Measurements from ENCODE around the gene APBB2.
A peak's percentile ranks its signal among the peaks of the same experiment; 100 is the strongest.

The APBB2 gene

DNA sequence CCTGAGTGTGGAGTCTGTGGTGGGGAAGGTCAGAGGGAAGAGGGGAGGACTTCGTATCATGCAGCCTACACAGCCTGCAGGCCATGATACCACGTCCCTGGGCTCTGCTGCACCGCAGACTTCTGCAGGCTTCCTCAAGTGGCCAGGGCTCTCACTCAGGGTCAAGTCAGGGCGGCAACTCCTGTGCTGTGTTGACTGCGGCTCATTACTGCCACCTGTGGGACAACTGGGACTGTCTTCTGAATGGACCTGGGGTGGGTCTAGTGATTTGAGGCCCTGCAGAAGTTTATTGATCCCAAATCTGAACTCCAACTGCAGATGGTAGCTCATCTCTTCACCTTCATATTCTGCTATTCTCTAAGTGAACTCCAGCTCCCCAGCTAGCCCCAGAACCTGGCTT is 297.5 kb downstream of the APBB2 start:
- H4K91ac ChIP-seq (ENCODE audit: low read length) = peak overlapping the region; percentile 11
- H3K27ac ChIP-seq (ENCODE audit: low read length, poor library complexity, severe bottlenecking) = no peak overlapping the region
- peak overlapping the region in 1 of 2 experiments; percentile 40 for H3K23ac ChIP-seq (ENCODE audit: low read length in 2 of 2)
- no peak overlapping the region for H3K4ac ChIP-seq (ENCODE audit: low read depth in 1 of 2, low read length in 2 of 2)
- H2AFZ ChIP-seq (ENCODE audit: low read depth, low read length) = no peak overlapping the region
- no peak overlapping the region for H2BK5ac ChIP-seq (ENCODE audit: low read depth, low read length, poor library complexity, severe bottlenecking)
- H2AK5ac ChIP-seq (ENCODE audit: low read length, severe bottlenecking) = peak overlapping the region; percentile 8
- no peaks in the 10 kb centered on the region for H3K9me3 ChIP-seq (ENCODE audit: control insufficient read depth, low read length)
- peak overlapping the region in 1 of 2 experiments; percentile 6 for H3K4me3 ChIP-seq (ENCODE audit: insufficient read depth in 1 of 2, low read depth in 1 of 2, low read length in 2 of 2)
- peaks cover under 1 to 15% of the 10 kb centered on the region in 2 experiments for H3K36me3 ChIP-seq (ENCODE audit: control insufficient read depth in 1 of 2, insufficient read depth in 2 of 2, low read depth in 1 of 2, low read length in 2 of 2)
- no peak overlapping the region for H3K9ac ChIP-seq (ENCODE audit: low read length)
- no peak overlapping the region for H2BK120ac ChIP-seq (ENCODE audit: low read depth, low read length)
- H4K8ac ChIP-seq (ENCODE audit: low read length) = no peak overlapping the region
- no peak overlapping the region for H2BK15ac ChIP-seq (ENCODE audit: low read depth, poor library complexity, severe bottlenecking)
- peaks cover 5% of the 10 kb centered on the region for H3K79me1 ChIP-seq (replicated peaks; ENCODE audit: low read length, poor library complexity, severe bottlenecking)
- 72% methylated on average over 5 of the region's 5 CpGs for WGBS
- DNase-seq = peak; percentile 23
- H2BK12ac ChIP-seq (ENCODE audit: low read length in 2 of 2) = peak overlapping the region in 1 of 2 experiments; percentile 6
- peak overlapping the region; percentile 25 to 37 for H3K18ac ChIP-seq (ENCODE audit: low read depth in 1 of 2, low read length in 2 of 2)
- peaks cover 12% of the 10 kb centered on the region for H3K4me1 ChIP-seq (ENCODE audit: control insufficient read depth, insufficient read depth, low read depth, low read length)
- no peaks in the 10 kb centered on the region for H3K27me3 ChIP-seq (ENCODE audit: control insufficient read depth in 1 of 2, insufficient read depth in 1 of 2, low read length in 2 of 2)
- peak overlapping the region in 1 of 2 experiments; percentile 53 for H3K14ac ChIP-seq (ENCODE audit: low read length in 2 of 2)
- H3K4me2 ChIP-seq (ENCODE audit: low read length, poor library complexity, severe bottlenecking) = no peak overlapping the region

- no peak overlapping the region for H3K4me2 ChIP-seq (ENCODE audit: low read length, poor library complexity, severe bottlenecking)
- DNase-seq = peak; percentile 54
- H3K9ac ChIP-seq (ENCODE audit: low read length) = no peak overlapping the region
- H2BK12ac ChIP-seq (ENCODE audit: low read length in 2 of 2) = no peak overlapping the region
- peaks cover 5% of the 10 kb centered on the region for H3K79me1 ChIP-seq (replicated peaks; ENCODE audit: low read length, poor library complexity, severe bottlenecking)
- H2BK120ac ChIP-seq (ENCODE audit: low read depth, low read length) = no peak overlapping the region
- H2AFZ ChIP-seq (ENCODE audit: low read depth, low read length) = no peak overlapping the region
- no peak overlapping the region for H2BK5ac ChIP-seq (ENCODE audit: low read depth, low read length, poor library complexity, severe bottlenecking)
- no peak overlapping the region for H4K91ac ChIP-seq (ENCODE audit: low read length)
- no peak overlapping the region for H4K8ac ChIP-seq (ENCODE audit: low read length)
- H3K9me3 ChIP-seq (ENCODE audit: control insufficient read depth, low read length) = no peaks in the 10 kb centered on the region
- peak overlapping the region; percentile 29 for H2AK5ac ChIP-seq (ENCODE audit: low read length, severe bottlenecking)
- no peak overlapping the region for H3K4ac ChIP-seq (ENCODE audit: low read depth in 1 of 2, low read length in 2 of 2)
- H3K14ac ChIP-seq (ENCODE audit: low read length in 2 of 2) = no peak overlapping the region
- H3K4me1 ChIP-seq (ENCODE audit: control insufficient read depth, insufficient read depth, low read depth, low read length) = peaks cover 12% of the 10 kb centered on the region
- peak overlapping the region; percentile 55 for H3K27ac ChIP-seq (ENCODE audit: low read length, poor library complexity, severe bottlenecking)
- no peaks in the 10 kb centered on the region for H3K27me3 ChIP-seq (ENCODE audit: control insufficient read depth in 1 of 2, insufficient read depth in 1 of 2, low read length in 2 of 2)
- 84% methylated on average over 2 of the region's 2 CpGs for WGBS
- peaks cover 0 to 12% of the 10 kb centered on the region in 2 experiments for H3K36me3 ChIP-seq (ENCODE audit: control insufficient read depth in 1 of 2, insufficient read depth in 2 of 2, low read depth in 1 of 2, low read length in 2 of 2)
- peak overlapping the region in 1 of 2 experiments; percentile 6 for H3K4me3 ChIP-seq (ENCODE audit: insufficient read depth in 1 of 2, low read depth in 1 of 2, low read length in 2 of 2)
- H3K23ac ChIP-seq (ENCODE audit: low read length in 2 of 2) = no peak overlapping the region
- no peak overlapping the region for H3K18ac ChIP-seq (ENCODE audit: low read depth in 1 of 2, low read length in 2 of 2)
- no peak overlapping the region for H2BK15ac ChIP-seq (ENCODE audit: low read depth, poor library complexity, severe bottlenecking)
Measured at GRCh38 chr4:40916218-40916555, 298.2 kb downstream of the APBB2 start.

DNA sequence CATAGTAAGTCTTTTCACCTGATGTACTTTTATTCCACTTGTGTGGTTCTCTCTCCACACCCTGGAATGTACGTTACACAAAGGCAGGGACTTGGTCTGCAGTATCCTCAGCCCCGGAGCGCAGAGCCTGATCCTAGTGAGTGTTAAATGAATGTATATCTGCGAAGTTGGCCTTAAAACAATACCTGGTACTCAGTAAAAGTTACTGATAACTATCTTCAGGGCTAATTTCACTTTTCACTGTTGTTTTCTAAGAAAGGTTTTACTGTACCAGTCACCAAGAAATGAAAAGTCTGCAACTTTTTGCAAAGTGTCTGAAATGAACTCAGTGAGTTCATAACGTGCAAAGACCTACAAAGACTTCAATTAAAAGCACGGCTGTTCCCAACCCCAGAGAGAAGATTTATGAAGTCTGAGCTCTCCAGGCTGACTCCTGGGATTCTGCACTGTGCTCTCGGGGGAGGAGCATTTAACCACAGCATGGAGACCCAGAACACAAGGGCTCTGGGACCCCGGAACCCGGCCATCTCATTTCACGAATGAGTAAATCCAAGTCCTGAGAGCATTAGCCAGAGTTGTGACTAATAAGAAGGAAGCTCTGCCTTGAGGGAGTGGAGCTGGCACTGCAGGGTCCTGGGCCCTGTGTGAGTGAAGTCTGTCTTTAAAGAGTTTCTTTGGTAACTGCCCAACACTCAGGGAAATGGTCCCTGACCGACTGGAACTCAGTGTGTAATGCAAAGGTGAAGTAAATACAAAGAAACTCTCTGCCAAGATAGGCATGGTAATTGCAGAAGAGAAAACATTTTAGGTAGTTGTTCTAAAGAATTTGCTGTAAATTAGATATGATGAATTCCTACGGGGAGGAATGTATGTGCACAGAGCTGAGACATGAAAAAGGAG is 298.8 kb downstream of the APBB2 start:
- H3K4me2 ChIP-seq (ENCODE audit: low read length, poor library complexity, severe bottlenecking) = no peak overlapping the region
- H3K27ac ChIP-seq (ENCODE audit: low read length, poor library complexity, severe bottlenecking) = peak overlapping the region; percentile 55
- no peak overlapping the region for H2BK5ac ChIP-seq (ENCODE audit: low read depth, low read length, poor library complexity, severe bottlenecking)
- H3K9ac ChIP-seq (ENCODE audit: low read length) = no peak overlapping the region
- no peak overlapping the region for H3K14ac ChIP-seq (ENCODE audit: low read length in 2 of 2)
- H4K8ac ChIP-seq (ENCODE audit: low read length) = no peak overlapping the region
- no peak overlapping the region for H3K23ac ChIP-seq (ENCODE audit: low read length in 2 of 2)
- no peaks in the 10 kb centered on the region for H3K9me3 ChIP-seq (ENCODE audit: control insufficient read depth, low read length)
- no peak overlapping the region for H3K4me3 ChIP-seq (ENCODE audit: insufficient read depth in 1 of 2, low read depth in 1 of 2, low read length in 2 of 2)
- H3K4me1 ChIP-seq (ENCODE audit: control insufficient read depth, insufficient read depth, low read depth, low read length) = peaks cover 14% of the 10 kb centered on the region
- H2BK15ac ChIP-seq (ENCODE audit: low read depth, poor library complexity, severe bottlenecking) = no peak overlapping the region
- no peak overlapping the region for H2AFZ ChIP-seq (ENCODE audit: low read depth, low read length)
- no peaks in the 10 kb centered on the region for H3K27me3 ChIP-seq (ENCODE audit: control insufficient read depth in 1 of 2, insufficient read depth in 1 of 2, low read length in 2 of 2)
- no peak overlapping the region for H2AK5ac ChIP-seq (ENCODE audit: low read length, severe bottlenecking)
- peak; percentile 55 for DNase-seq
- H2BK120ac ChIP-seq (ENCODE audit: low read depth, low read length) = no peak overlapping the region
- peaks cover 1% of the 10 kb centered on the region for H3K79me1 ChIP-seq (replicated peaks; ENCODE audit: low read length, poor library complexity, severe bottlenecking)
- peaks cover 0 to 12% of the 10 kb centered on the region in 2 experiments for H3K36me3 ChIP-seq (ENCODE audit: control insufficient read depth in 1 of 2, insufficient read depth in 2 of 2, low read depth in 1 of 2, low read length in 2 of 2)
- no peak overlapping the region for H2BK12ac ChIP-seq (ENCODE audit: low read length in 2 of 2)
- no peak overlapping the region for H4K91ac ChIP-seq (ENCODE audit: low read length)
- WGBS = 70% methylated on average over 8 of the region's 12 CpGs
- no peak overlapping the region for H3K4ac ChIP-seq (ENCODE audit: low read depth in 1 of 2, low read length in 2 of 2)
- H3K18ac ChIP-seq (ENCODE audit: low read depth in 1 of 2, low read length in 2 of 2) = no peak overlapping the region

DNA sequence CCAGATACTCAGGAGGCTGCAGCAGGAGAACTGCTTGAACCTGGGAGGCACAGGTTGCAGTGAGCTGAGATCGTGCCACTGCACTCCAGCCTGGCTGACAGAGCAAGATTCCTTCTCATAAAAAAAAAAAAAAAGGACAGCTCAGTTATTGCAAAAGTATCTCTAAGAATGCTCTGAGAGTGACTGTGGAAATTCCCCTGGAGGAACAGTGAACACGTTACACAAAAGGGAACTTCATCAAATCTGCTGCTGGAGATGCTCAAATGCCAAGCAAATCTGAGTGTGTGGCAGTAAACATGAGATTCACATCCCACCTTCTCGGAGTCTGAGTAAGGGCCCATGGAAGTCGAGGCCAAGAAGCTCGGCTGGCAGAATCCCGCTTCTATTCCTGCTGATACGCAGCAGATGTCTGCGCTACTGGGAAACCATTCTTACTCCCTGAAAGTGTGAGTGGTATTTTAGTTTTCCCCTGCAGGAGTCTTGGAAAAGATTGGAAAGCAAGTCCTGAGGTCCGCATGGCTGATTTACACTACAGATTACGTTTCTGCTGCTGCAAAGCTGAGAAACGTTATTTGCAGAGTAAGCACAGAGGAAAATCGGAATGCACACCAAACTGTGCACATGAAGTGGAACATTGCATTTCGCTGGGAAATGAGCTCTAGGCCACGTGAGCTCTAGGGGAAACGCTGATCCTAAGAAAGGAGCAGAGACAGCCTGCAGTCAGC is 301.7 kb downstream of the APBB2 start:
- Histone ChIP-seq H3K4me3 (ENCODE audit: insufficient read depth in 1 of 2, low read depth in 1 of 2, low read length in 2 of 2) (no peak overlapping the region), H3K4ac (ENCODE audit: low read depth in 1 of 2, low read length in 2 of 2) (no peak overlapping the region), H3K4me2 (ENCODE audit: low read length, poor library complexity, severe bottlenecking) (no peak overlapping the region), H2BK12ac (ENCODE audit: low read length in 2 of 2) (no peak overlapping the region), H3K4me1 (ENCODE audit: control insufficient read depth, insufficient read depth, low read depth, low read length) (peaks cover 25% of the 10 kb centered on the region), H3K27ac (ENCODE audit: low read length, poor library complexity, severe bottlenecking) (no peak overlapping the region), H2BK5ac (ENCODE audit: low read depth, low read length, poor library complexity, severe bottlenecking) (no peak overlapping the region), H3K9me3 (ENCODE audit: control insufficient read depth, low read length) (no peaks in the 10 kb centered on the region), H3K23ac (ENCODE audit: low read length in 2 of 2) (no peak overlapping the region), H4K91ac (ENCODE audit: low read length) (no peak overlapping the region), H2AFZ (ENCODE audit: low read depth, low read length) (no peak overlapping the region), H2BK120ac (ENCODE audit: low read depth, low read length) (no peak overlapping the region), H2AK5ac (ENCODE audit: low read length, severe bottlenecking) (no peak overlapping the region), H3K36me3 (ENCODE audit: control insufficient read depth in 1 of 2, insufficient read depth in 2 of 2, low read depth in 1 of 2, low read length in 2 of 2) (peaks cover 0 to 11% of the 10 kb centered on the region in 2 experiments), H3K27me3 (ENCODE audit: control insufficient read depth in 1 of 2, insufficient read depth in 1 of 2, low read length in 2 of 2) (no peaks in the 10 kb centered on the region), H3K9ac (ENCODE audit: low read length) (no peak overlapping the region), H3K14ac (ENCODE audit: low read length in 2 of 2) (peak overlapping the region in 1 of 2 experiments; percentile 45), H4K8ac (ENCODE audit: low read length) (no peak overlapping the region), H2BK15ac (ENCODE audit: low read depth, poor library complexity, severe bottlenecking) (no peak overlapping the region), H3K18ac (ENCODE audit: low read depth in 1 of 2, low read length in 2 of 2) (no peak overlapping the region), H3K79me1 (replicated peaks; ENCODE audit: low read length, poor library complexity, severe bottlenecking) (no peaks in the 10 kb centered on the region)
- peak; percentile 60 for DNase-seq
- WGBS = 91% methylated on average over 14 of the region's 15 CpGs

Data from mesenchymal stem cell (in vitro differentiated cells and primary cell).